MCF 10A (cell line): ENCODE data around the gene XPC. TPM values are rescaled to one million over a fixed set of nuclear protein-coding genes. Genes with fewer than 3 reads are reported as not detected.

Experiments
- BruUV-seq: library from RNA; stranded (reverse); fragments of 400-500 nt; replicated peaks from 2 replicates; lab custom pipeline; 2021; lab: Mats Ljungman, UMichigan
- CTCF ChIA-PET: fragments of 300-600 bp; sonication (Branson Sonifier 250); formaldehyde crosslinking; extraction: SDS; loops from one replicate; lab custom pipeline; 2021; ENCODE audit warnings: antibody characterized with exemption, inconsistent platforms; lab: Yijun Ruan, JAX
- POLR2A ChIA-PET: fragments of 300-600, 350-650 bp; sonication (Branson Sonifier 250); formaldehyde crosslinking; extraction: SDS; loops from one replicate; lab custom pipeline; 2020; ENCODE audit warnings: antibody characterized with exemption, inconsistent platforms; lab: Yijun Ruan, JAX
- DNase-seq: peaks from one replicate; pipeline ENCODE4 v3.0.0-alpha.2; 2018; ENCODE audit not compliant: unreplicated experiment
- H3K27ac Mint-ChIP-seq: one replicate; pipeline ENCODE4 v1.8.0; 2022; ENCODE audit warnings: mild to moderate bottlenecking, low read depth, mixed read lengths; ENCODE audit not compliant: unreplicated experiment
- H3K27me3 Mint-ChIP-seq: one replicate; pipeline ENCODE4 v1.8.0; 2022; ENCODE audit warnings: mixed read lengths; ENCODE audit not compliant: insufficient read depth, unreplicated experiment
- H3K36me3 Mint-ChIP-seq: one replicate; pipeline ENCODE4 v1.8.0; 2022; ENCODE audit warnings: mild to moderate bottlenecking, moderate library complexity, mixed read lengths; ENCODE audit not compliant: insufficient read depth, unreplicated experiment
- H3K4me1 Mint-ChIP-seq: one replicate; pipeline ENCODE4 v1.8.0; 2022; ENCODE audit warnings: mixed read lengths; ENCODE audit not compliant: insufficient read depth, unreplicated experiment
- H3K4me3 Mint-ChIP-seq: one replicate; pipeline ENCODE4 v1.8.0; 2022; ENCODE audit warnings: mild to moderate bottlenecking, moderate library complexity, mixed read lengths; ENCODE audit not compliant: unreplicated experiment
- H3K9me3 Mint-ChIP-seq: one replicate; pipeline ENCODE4 v1.8.0; 2022; ENCODE audit warnings: mixed read lengths; ENCODE audit not compliant: unreplicated experiment
- intact Hi-C: fragments of 100-400 bp; cut with micrococcal nuclease; formaldehyde crosslinking; loops from 2 replicates; pipeline ENCODE4 v1.14.1; 2022
- total RNA-seq: library from RNA; stranded (reverse); gene quantifications from 2 replicates; pipeline ENCODE4 v1.2.3, GENCODE V29; 2022
- TF ChIP-seq, protein P1 (sequence below): fragments of 200-600 bp; IDR thresholded peaks from one replicate; pipeline ENCODE4 v1.8.0; 2022; ENCODE audit warnings: antibody characterized with exemption, mild to moderate bottlenecking; ENCODE audit not compliant: unreplicated experiment

The XPC gene
- total RNA-seq, 1 experiment from 2014 or later = 73.3 TPM

- TF ChIP-seq, protein P1, sequence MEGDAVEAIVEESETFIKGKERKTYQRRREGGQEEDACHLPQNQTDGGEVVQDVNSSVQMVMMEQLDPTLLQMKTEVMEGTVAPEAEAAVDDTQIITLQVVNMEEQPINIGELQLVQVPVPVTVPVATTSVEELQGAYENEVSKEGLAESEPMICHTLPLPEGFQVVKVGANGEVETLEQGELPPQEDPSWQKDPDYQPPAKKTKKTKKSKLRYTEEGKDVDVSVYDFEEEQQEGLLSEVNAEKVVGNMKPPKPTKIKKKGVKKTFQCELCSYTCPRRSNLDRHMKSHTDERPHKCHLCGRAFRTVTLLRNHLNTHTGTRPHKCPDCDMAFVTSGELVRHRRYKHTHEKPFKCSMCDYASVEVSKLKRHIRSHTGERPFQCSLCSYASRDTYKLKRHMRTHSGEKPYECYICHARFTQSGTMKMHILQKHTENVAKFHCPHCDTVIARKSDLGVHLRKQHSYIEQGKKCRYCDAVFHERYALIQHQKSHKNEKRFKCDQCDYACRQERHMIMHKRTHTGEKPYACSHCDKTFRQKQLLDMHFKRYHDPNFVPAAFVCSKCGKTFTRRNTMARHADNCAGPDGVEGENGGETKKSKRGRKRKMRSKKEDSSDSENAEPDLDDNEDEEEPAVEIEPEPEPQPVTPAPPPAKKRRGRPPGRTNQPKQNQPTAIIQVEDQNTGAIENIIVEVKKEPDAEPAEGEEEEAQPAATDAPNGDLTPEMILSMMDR = no peak
- no peaks in the 10 kb centered on the region for H3K36me3 Mint-ChIP-seq
- ChIA-PET CTCF (interaction anchor here (0.9 to 1.5 kb wide), 2 partner anchors 14 to 21 kb away, joined by 3 read pairs; no protein-coding TSS in a partner anchor), POLR2A (interaction anchor here (0.6 to 0.9 kb wide), 2 partner anchors 27 to 29 kb away, joined by 3 read pairs; no protein-coding TSS in a partner anchor)
- intact Hi-C loops = no loop called here
- H3K27ac Mint-ChIP-seq = no peak overlapping the region
- H3K4me3 Mint-ChIP-seq = no peak overlapping the region
- DNase-seq = no peak
- H3K4me1 Mint-ChIP-seq = no peaks in the 10 kb centered on the region
- BruUV-seq = no TSS peak
- H3K27me3 Mint-ChIP-seq = peaks cover 17% of the 10 kb centered on the region
- H3K9me3 Mint-ChIP-seq = no peaks in the 10 kb centered on the region
Observed at GRCh38 chr3:14096742-14097141, 81.7 kb downstream of the XPC start.

Other genes with a start within 250 kb of the XPC start
- gene CHCHD4, start 53.7 kb downstream of the XPC start, total RNA-seq = 31.6 and 35.0 TPM in 2 replicates
- gene TMEM43, start 53.5 kb downstream of the XPC start, total RNA-seq = 120 and 124 TPM in 2 replicates
- gene LSM3, start 216 bp upstream of the XPC start, total RNA-seq = 10.2 and 12.9 TPM in 2 replicates
- gene SLC6A6, start 224.0 kb upstream of the XPC start, total RNA-seq = 4.6 and 7.6 TPM in 2 replicates